Suprapubic skin (tissue), 4 donors: Measurements from ENCODE around the gene ZSCAN1.

ENCODE experiments used
- CTCF ChIP-seq, 2 donors: fragments of 200-600 bp in 1 of 2; fragments of 450-650 bp in 1 of 2; sonication (generic) in 1 of 2; IDR thresholded peaks; one replicate each; pipeline ENCODE4 v1.5.1; 2016 to 2019; ENCODE audit warnings: antibody characterized with exemption in 2 of 2, mild to moderate bottlenecking in 1 of 2, moderate library complexity in 1 of 2
- EP300 ChIP-seq: sonication (generic); formaldehyde crosslinking; IDR thresholded peaks from one replicate; pipeline ENCODE4 v1.6.1; 2017; ENCODE audit warnings: antibody characterized with exemption
- POLR2A ChIP-seq, 2 donors: fragments of 450-650 bp; IDR thresholded peaks; one replicate each; pipeline ENCODE4 v1.6.1; 2017; ENCODE audit warnings: antibody characterized with exemption in 2 of 2, mild to moderate bottlenecking in 2 of 2, moderate library complexity in 2 of 2
- POLR2AphosphoS5 ChIP-seq, 3 donors: sonication (generic); formaldehyde crosslinking; IDR thresholded peaks; one replicate each; pipeline ENCODE4 v1.6.1; 2017; ENCODE audit warnings: antibody characterized with exemption in 3 of 3

DNA sequence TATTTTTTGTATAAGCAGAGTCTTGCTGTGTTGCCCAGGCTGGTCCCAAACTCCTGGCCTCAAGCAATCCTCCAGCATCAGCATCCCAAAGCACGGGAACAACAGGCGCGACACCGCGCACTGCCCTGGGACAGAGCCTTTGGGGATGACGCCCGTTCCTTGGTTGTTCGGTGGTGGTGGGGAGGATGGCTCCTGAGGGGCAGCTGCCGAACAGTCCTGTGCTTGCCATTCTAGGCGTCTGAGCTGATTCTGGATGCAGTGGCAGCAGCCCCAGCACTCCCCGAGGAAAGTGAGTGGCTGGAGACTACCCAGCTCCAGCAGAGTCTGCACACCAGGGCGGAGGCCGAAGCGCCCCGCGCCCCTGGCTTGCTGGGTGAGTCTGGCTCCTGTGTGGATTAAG lies 18.4 kb downstream of the ZSCAN1 start:
- TF ChIP-seq CTCF (IDR thresholded peaks at IDR 0.05) (no peak), POLR2A (IDR thresholded peaks at IDR 0.05) (no peak), POLR2AphosphoS5 (IDR thresholded peaks at IDR 0.05) (no peak), EP300 (no peak)
